ENCODE measurements around the gene FGF14.

GRCh38 chr13:101706651-101707050, 695.2 kb downstream of the FGF14 start:
- TF ChIP-seq, protein P1, sequence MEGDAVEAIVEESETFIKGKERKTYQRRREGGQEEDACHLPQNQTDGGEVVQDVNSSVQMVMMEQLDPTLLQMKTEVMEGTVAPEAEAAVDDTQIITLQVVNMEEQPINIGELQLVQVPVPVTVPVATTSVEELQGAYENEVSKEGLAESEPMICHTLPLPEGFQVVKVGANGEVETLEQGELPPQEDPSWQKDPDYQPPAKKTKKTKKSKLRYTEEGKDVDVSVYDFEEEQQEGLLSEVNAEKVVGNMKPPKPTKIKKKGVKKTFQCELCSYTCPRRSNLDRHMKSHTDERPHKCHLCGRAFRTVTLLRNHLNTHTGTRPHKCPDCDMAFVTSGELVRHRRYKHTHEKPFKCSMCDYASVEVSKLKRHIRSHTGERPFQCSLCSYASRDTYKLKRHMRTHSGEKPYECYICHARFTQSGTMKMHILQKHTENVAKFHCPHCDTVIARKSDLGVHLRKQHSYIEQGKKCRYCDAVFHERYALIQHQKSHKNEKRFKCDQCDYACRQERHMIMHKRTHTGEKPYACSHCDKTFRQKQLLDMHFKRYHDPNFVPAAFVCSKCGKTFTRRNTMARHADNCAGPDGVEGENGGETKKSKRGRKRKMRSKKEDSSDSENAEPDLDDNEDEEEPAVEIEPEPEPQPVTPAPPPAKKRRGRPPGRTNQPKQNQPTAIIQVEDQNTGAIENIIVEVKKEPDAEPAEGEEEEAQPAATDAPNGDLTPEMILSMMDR (IDR thresholded peaks at IDR 0.05; ENCODE audit: insufficient read depth, low read length, poor library complexity, severe bottlenecking) = no peak
- no peak for TF ChIP-seq EZH2phosphoT487 (conservative IDR thresholded peaks at IDR 0.05; ENCODE audit: low read length)
